Measurements from ENCODE around the gene THADA.

The THADA gene

GRCh38 chr2:43631618-43632317 lies 35.9 kb upstream of the THADA start:
- Histone ChIP-seq H3K27me3 (peaks cover 3% of the 10 kb centered on the region; the same call in 1 of the 2 replicates), H3K9ac (no peak overlapping the region), H3K4me1 (peaks cover 19% of the 10 kb centered on the region), H3K36me3 (no peaks in the 10 kb centered on the region), H3K4me3 (no peak overlapping the region), H3K9me3 (no peaks in the 10 kb centered on the region), H3K4me2 (no peak overlapping the region), H3K27ac (no peak overlapping the region), H4K20me1 (no peaks in the 10 kb centered on the region)
- no peak for TF ChIP-seq Cebpa-rat (IDR thresholded peaks at IDR 0.05)

GRCh38 chr2:43622931-43623451 lies 27.2 kb upstream of the THADA start:
- H3K4me1 ChIP-seq = no peaks in the 10 kb centered on the region
- H3K9ac ChIP-seq = no peak overlapping the region
- no peaks in the 10 kb centered on the region for H3K27me3 ChIP-seq
- no peak overlapping the region for H3K4me3 ChIP-seq
- H3K27ac ChIP-seq = no peak overlapping the region
- no peaks in the 10 kb centered on the region for H3K36me3 ChIP-seq
- no peak overlapping the region for H3K4me2 ChIP-seq
- TF ChIP-seq Cebpa-rat (IDR thresholded peaks at IDR 0.05) = no peak
- no peaks in the 10 kb centered on the region for H3K9me3 ChIP-seq
- no peaks in the 10 kb centered on the region for H4K20me1 ChIP-seq

GRCh38 chr2:43619511-43619910 lies 23.7 kb upstream of the THADA start:
- no peaks in the 10 kb centered on the region for H3K9me3 ChIP-seq

GRCh38 chr2:43616967-43617680 lies 21.3 kb upstream of the THADA start:
- Histone ChIP-seq H3K9me3 (no peaks in the 10 kb centered on the region), H3K4me1 (no peaks in the 10 kb centered on the region), H3K9ac (no peak overlapping the region), H3K4me2 (no peak overlapping the region), H3K27me3 (no peaks in the 10 kb centered on the region), H3K36me3 (no peaks in the 10 kb centered on the region), H3K4me3 (no peak overlapping the region), H3K27ac (no peak overlapping the region), H4K20me1 (no peaks in the 10 kb centered on the region)
- no peak for TF ChIP-seq Cebpa-rat (IDR thresholded peaks at IDR 0.05)

More at GRCh38 chr2:43619511-43619910, 23.7 kb upstream of the THADA start:
- no peak overlapping the region for H3K27ac ChIP-seq
- no peaks in the 10 kb centered on the region for H3K36me3 ChIP-seq
- H3K27me3 ChIP-seq = no peaks in the 10 kb centered on the region
- H3K4me3 ChIP-seq = no peak overlapping the region
- TF ChIP-seq Cebpa-rat (IDR thresholded peaks at IDR 0.05) = no peak
- no peak overlapping the region for H3K9ac ChIP-seq
- H3K4me1 ChIP-seq = no peaks in the 10 kb centered on the region
- H3K4me2 ChIP-seq = no peak overlapping the region
- H4K20me1 ChIP-seq = no peaks in the 10 kb centered on the region

GRCh38 chr2:43612944-43613343 lies 17.1 kb upstream of the THADA start:
- no peaks in the 10 kb centered on the region for H4K20me1 ChIP-seq
- H3K9me3 ChIP-seq = no peaks in the 10 kb centered on the region
- no peaks in the 10 kb centered on the region for H3K27me3 ChIP-seq
- H3K36me3 ChIP-seq = no peaks in the 10 kb centered on the region
- no peak overlapping the region for H3K4me3 ChIP-seq
- no peak overlapping the region for H3K9ac ChIP-seq
- no peak; the same call in 1 of the 2 replicates for TF ChIP-seq Cebpa-rat (IDR thresholded peaks at IDR 0.05)
- no peak overlapping the region for H3K4me2 ChIP-seq
- no peak overlapping the region for H3K27ac ChIP-seq
- H3K4me1 ChIP-seq = no peaks in the 10 kb centered on the region

- Histone ChIP-seq H3K9me3 (no peaks in the 10 kb centered on the region), H3K4me1 (no peaks in the 10 kb centered on the region), H3K4me2 (no peak overlapping the region), H3K36me3 (no peaks in the 10 kb centered on the region), H3K9ac (no peak overlapping the region), H3K27ac (no peak overlapping the region), H3K4me3 (no peak overlapping the region), H4K20me1 (no peaks in the 10 kb centered on the region), H3K27me3 (no peaks in the 10 kb centered on the region)
- TF ChIP-seq Cebpa-rat (IDR thresholded peaks at IDR 0.05) = no peak
These were observed 16.4 kb upstream of the THADA start for GRCh38 chr2:43611987-43612894.

- H4K20me1 ChIP-seq = no peaks in the 10 kb centered on the region
- H3K9ac ChIP-seq = peak overlapping the region; percentile 11; the same call in 1 of the 2 replicates
- H3K9me3 ChIP-seq = no peaks in the 10 kb centered on the region
- no peak overlapping the region for H3K4me3 ChIP-seq
- no peak for TF ChIP-seq Cebpa-rat (IDR thresholded peaks at IDR 0.05)
- no peaks in the 10 kb centered on the region for H3K27me3 ChIP-seq
- H3K4me1 ChIP-seq = no peaks in the 10 kb centered on the region
- no peak overlapping the region for H3K4me2 ChIP-seq
- H3K36me3 ChIP-seq = no peaks in the 10 kb centered on the region
- no peak overlapping the region for H3K27ac ChIP-seq
These were observed 14.5 kb upstream of the THADA start for GRCh38 chr2:43610361-43610760.

- Histone ChIP-seq H3K27me3 (no peaks in the 10 kb centered on the region), H4K20me1 (no peaks in the 10 kb centered on the region), H3K27ac (no peak overlapping the region), H3K4me3 (no peak overlapping the region), H3K9ac (no peak overlapping the region), H3K4me2 (no peak overlapping the region), H3K4me1 (no peaks in the 10 kb centered on the region), H3K9me3 (no peaks in the 10 kb centered on the region), H3K36me3 (no peaks in the 10 kb centered on the region)
- no peak for TF ChIP-seq Cebpa-rat (IDR thresholded peaks at IDR 0.05)
These were observed 13.6 kb upstream of the THADA start for GRCh38 chr2:43609290-43609918.

- no peaks in the 10 kb centered on the region for H4K20me1 ChIP-seq
- TF ChIP-seq Cebpa-rat (IDR thresholded peaks at IDR 0.05) = no peak
- H3K4me1 ChIP-seq = no peaks in the 10 kb centered on the region
- H3K9ac ChIP-seq = no peak overlapping the region
- H3K4me2 ChIP-seq = no peak overlapping the region
- no peak overlapping the region for H3K27ac ChIP-seq
- no peaks in the 10 kb centered on the region for H3K36me3 ChIP-seq
- no peak overlapping the region for H3K4me3 ChIP-seq
- H3K27me3 ChIP-seq = no peaks in the 10 kb centered on the region
- no peaks in the 10 kb centered on the region for H3K9me3 ChIP-seq
These were observed 10.0 kb upstream of the THADA start for GRCh38 chr2:43605851-43606250.

Data from BLaER1 (cell line).